Liver (tissue), 9 donors: ENCODE measurements around the gene DMRTA2. TPM values are rescaled to one million over a fixed set of nuclear protein-coding genes. Genes with fewer than 3 reads are reported as not detected.
A peak's percentile ranks its signal among the peaks of the same experiment; 100 is the strongest.

Experiments
- DNase-seq: peaks from one replicate; pipeline ENCODE4 v3.0.0-alpha.2; 2017; ENCODE audit warnings: low spot score
- H3K27ac ChIP-seq, 2 donors: one replicate each; pipeline ENCODE4 v1.7.0; 2013; ENCODE audit warnings: inconsistent platforms in 2 of 2, low read length in 2 of 2, control low read depth in 1 of 2, low read depth in 1 of 2, mild to moderate bottlenecking in 1 of 2
- H3K27me3 ChIP-seq, 4 donors: one replicate each; pipeline versions ENCODE4 v1.6.1 to v1.7.0; 2013; ENCODE audit warnings: low read length in 3 of 4, inconsistent platforms in 1 of 4, mild to moderate bottlenecking in 1 of 4, moderate library complexity in 1 of 4; ENCODE audit not compliant: control insufficient read depth in 4 of 4, insufficient read depth in 4 of 4
- H3K36me3 ChIP-seq, 4 donors: one replicate each; pipeline versions ENCODE4 v1.6.1 to v1.7.0; 2013; ENCODE audit warnings: low read length in 3 of 4, mild to moderate bottlenecking in 3 of 4, low read depth in 1 of 4, moderate library complexity in 1 of 4; ENCODE audit not compliant: control insufficient read depth in 4 of 4, insufficient read depth in 3 of 4
- H3K4me1 ChIP-seq, 4 donors: one replicate each; pipeline versions ENCODE4 v1.6.1 to v1.7.0; 2013; ENCODE audit warnings: low read length in 3 of 4, mild to moderate bottlenecking in 3 of 4, moderate library complexity in 1 of 4; ENCODE audit not compliant: control insufficient read depth in 4 of 4, insufficient read depth in 4 of 4
- H3K4me3 ChIP-seq, 3 donors: one replicate each; pipeline versions ENCODE4 v1.6.1 to v1.7.0; 2013; ENCODE audit warnings: low read length in 3 of 3, control low read depth in 1 of 3, low read depth in 1 of 3, mild to moderate bottlenecking in 1 of 3
- H3K9ac ChIP-seq, 2 donors: one replicate each; pipeline ENCODE4 v1.7.0; 2013; ENCODE audit warnings: low read length in 2 of 2, mild to moderate bottlenecking in 2 of 2, moderate library complexity in 2 of 2, control low read depth in 1 of 2, low read depth in 1 of 2
- H3K9me3 ChIP-seq, 4 donors: one replicate each; pipeline versions ENCODE4 v1.6.1 to v1.7.0; 2013; ENCODE audit warnings: low read length in 3 of 4; ENCODE audit not compliant: control insufficient read depth in 4 of 4
- CTCF ChIP-seq: fragments of 150-350 bp; IDR thresholded peaks from 2 replicates; pipeline ENCODE4 v1.5.1; 2017; ENCODE audit warnings: improper control_type of control experiment, low read depth, low read length; ENCODE audit not compliant: missing input control
- EGR1 ChIP-seq, 2 donors: IDR thresholded peaks; 2 replicates each; pipeline ENCODE4 v1.6.1; 2016 to 2018; ENCODE audit warnings: antibody characterized with exemption in 2 of 2, low read depth in 2 of 2
- FOXA1 ChIP-seq: IDR thresholded peaks from 2 replicates; pipeline ENCODE4 v1.6.1; 2016; ENCODE audit warnings: antibody characterized with exemption
- FOXA2 ChIP-seq: IDR thresholded peaks from 2 replicates; pipeline ENCODE4 v1.6.1; 2016; ENCODE audit warnings: antibody characterized with exemption
- GABPA ChIP-seq, 2 donors: IDR thresholded peaks in 1 of 2; conservative IDR thresholded peaks in 1 of 2; 2 replicates each; pipeline ENCODE4 v1.6.1; 2016; ENCODE audit warnings: antibody characterized with exemption in 2 of 2, mild to moderate bottlenecking in 1 of 2, moderate library complexity in 1 of 2
- HNF4A ChIP-seq, 2 donors: conservative IDR thresholded peaks; 2 replicates each; pipeline ENCODE4 v1.6.1; 2016; ENCODE audit warnings: antibody characterized with exemption in 2 of 2, mild to moderate bottlenecking in 2 of 2
- HNF4G ChIP-seq: IDR thresholded peaks from 2 replicates; pipeline ENCODE4 v1.6.1; 2016; ENCODE audit warnings: antibody characterized with exemption
- JUND ChIP-seq, 2 donors: IDR thresholded peaks; 2 replicates each; pipeline ENCODE4 v1.6.1; 2016; ENCODE audit warnings: antibody characterized with exemption in 2 of 2
- NR2F2 ChIP-seq: IDR thresholded peaks from 2 replicates; pipeline ENCODE4 v1.6.1; 2016; ENCODE audit warnings: antibody characterized with exemption
- RAD21 ChIP-seq, 2 donors: IDR thresholded peaks; 2 replicates each; pipeline ENCODE4 v1.6.1; 2016; ENCODE audit warnings: antibody characterized with exemption in 2 of 2, mild to moderate bottlenecking in 2 of 2
- RXRA ChIP-seq, 2 donors: IDR thresholded peaks; 2 replicates each; pipeline ENCODE4 v1.6.1; 2017 to 2018; ENCODE audit warnings: antibody characterized with exemption in 2 of 2, mild to moderate bottlenecking in 1 of 2
- SP1 ChIP-seq: IDR thresholded peaks from 2 replicates; pipeline ENCODE4 v1.6.1; 2018; ENCODE audit warnings: antibody characterized with exemption, mild to moderate bottlenecking
- TAF1 ChIP-seq: conservative IDR thresholded peaks from 2 replicates; pipeline ENCODE4 v1.6.1; 2016; ENCODE audit warnings: antibody characterized with exemption, mild to moderate bottlenecking
- YY1 ChIP-seq: IDR thresholded peaks from 2 replicates; pipeline ENCODE4 v1.6.1; 2016; ENCODE audit warnings: antibody characterized with exemption, mild to moderate bottlenecking
- WGBS: extraction: QIAGEN DNeasy Blood & Tissue Kit; methylation state at CpG from one replicate; pipeline ENCODE4 v1.1.7; 2013; 5-methylcytosine and 5-hydroxymethylcytosine counted together
- polyA plus RNA-seq, 2 donors: library from polyadenylated mRNA; stranded (reverse) in 1 of 2; unstranded in 1 of 2; fragments of 200-250 nt in 1 of 2; fragments of >200 nt in 1 of 2; fragmentation: Nextera tagmentation in 1 of 2; extraction: Ambion mirVana in 1 of 2; gene quantifications; one replicate each; pipeline versions ENCODE4 v1.2.1 to v1.2.3, GENCODE V29; 2013 to 2015
- total RNA-seq, 2 donors: library from RNA; depleted of rRNA; stranded (reverse); fragments of >200 nt; gene quantifications; one replicate each; pipeline ENCODE4 v1.2.3, GENCODE V29; 2014
- TF ChIP-seq, protein P1 (sequence below): IDR thresholded peaks from 2 replicates; pipeline ENCODE4 v1.6.1; 2016; ENCODE audit warnings: antibody characterized with exemption
- TF ChIP-seq, protein P2 (sequence below): IDR thresholded peaks from 2 replicates; pipeline ENCODE4 v1.6.1; 2016; ENCODE audit warnings: antibody characterized with exemption
- TF ChIP-seq, protein P3 (sequence below): IDR thresholded peaks from 2 replicates; pipeline ENCODE4 v1.6.1; 2016; ENCODE audit warnings: antibody characterized with exemption, mild to moderate bottlenecking
- donor health status: healthy.
- donor health status: healthy.
- donor health status: healthy.
- donor health status: healthy.
- donor health status: healthy.

The DMRTA2 gene
- total and polyA plus RNA-seq, 4 donors: not detected

GRCh38 chr1:50418600-50419109 lies 4.6 kb downstream of the DMRTA2 start:
- Histone ChIP-seq H3K9ac (no peak overlapping the region), H3K27ac (no peak overlapping the region), H3K4me3 (peak overlapping the region in 1 of 3 donors; percentile 41), H3K36me3 (no peaks in the 10 kb centered on the region), H3K27me3 (peaks cover 9 to 24% (median 15%) of the 10 kb centered on the region in 4 donors), H3K9me3 (no peaks in the 10 kb centered on the region), H3K4me1 (peaks cover 24 to 42% (median 25%) of the 10 kb centered on the region in 4 donors)
- WGBS: 2% methylated on average over 64 of the region's 64 CpGs
- DNase-seq: no peak
- TF ChIP-seq SP1 (no peak), TAF1 (no peak), YY1 (no peak), HNF4A (conservative IDR thresholded peaks at IDR 0.05) (no peak)
- TF ChIP-seq, protein P1, sequence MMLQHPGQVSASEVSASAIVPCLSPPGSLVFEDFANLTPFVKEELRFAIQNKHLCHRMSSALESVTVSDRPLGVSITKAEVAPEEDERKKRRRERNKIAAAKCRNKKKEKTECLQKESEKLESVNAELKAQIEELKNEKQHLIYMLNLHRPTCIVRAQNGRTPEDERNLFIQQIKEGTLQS: no peak
- TF ChIP-seq, protein P2, sequence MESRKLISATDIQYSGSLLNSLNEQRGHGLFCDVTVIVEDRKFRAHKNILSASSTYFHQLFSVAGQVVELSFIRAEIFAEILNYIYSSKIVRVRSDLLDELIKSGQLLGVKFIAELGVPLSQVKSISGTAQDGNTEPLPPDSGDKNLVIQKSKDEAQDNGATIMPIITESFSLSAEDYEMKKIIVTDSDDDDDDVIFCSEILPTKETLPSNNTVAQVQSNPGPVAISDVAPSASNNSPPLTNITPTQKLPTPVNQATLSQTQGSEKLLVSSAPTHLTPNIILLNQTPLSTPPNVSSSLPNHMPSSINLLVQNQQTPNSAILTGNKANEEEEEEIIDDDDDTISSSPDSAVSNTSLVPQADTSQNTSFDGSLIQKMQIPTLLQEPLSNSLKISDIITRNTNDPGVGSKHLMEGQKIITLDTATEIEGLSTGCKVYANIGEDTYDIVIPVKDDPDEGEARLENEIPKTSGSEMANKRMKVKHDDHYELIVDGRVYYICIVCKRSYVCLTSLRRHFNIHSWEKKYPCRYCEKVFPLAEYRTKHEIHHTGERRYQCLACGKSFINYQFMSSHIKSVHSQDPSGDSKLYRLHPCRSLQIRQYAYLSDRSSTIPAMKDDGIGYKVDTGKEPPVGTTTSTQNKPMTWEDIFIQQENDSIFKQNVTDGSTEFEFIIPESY: no peak

GRCh38 chr1:50417946-50418599 lies 5.2 kb downstream of the DMRTA2 start:
- no peak overlapping the region for H3K9ac ChIP-seq
- TF ChIP-seq, protein P2: no peak
- TF ChIP-seq HNF4A (conservative IDR thresholded peaks at IDR 0.05) (no peak), CTCF (no peak), HNF4G (no peak), EGR1 (IDR thresholded peaks at IDR 0.05; ENCODE audit: low read depth in 2 of 2) (no peak), SP1 (no peak), RAD21 (IDR thresholded peaks at IDR 0.05) (no peak), JUND (IDR thresholded peaks at IDR 0.05) (no peak), FOXA2 (no peak), NR2F2 (no peak), TAF1 (no peak), RXRA (IDR thresholded peaks at IDR 0.05) (no peak), FOXA1 (no peak), GABPA (IDR thresholded peaks at IDR 0.05 in 1 of 2, conservative IDR thresholded peaks at IDR 0.05 in 1 of 2) (no peak)
- TF ChIP-seq, protein P3, sequence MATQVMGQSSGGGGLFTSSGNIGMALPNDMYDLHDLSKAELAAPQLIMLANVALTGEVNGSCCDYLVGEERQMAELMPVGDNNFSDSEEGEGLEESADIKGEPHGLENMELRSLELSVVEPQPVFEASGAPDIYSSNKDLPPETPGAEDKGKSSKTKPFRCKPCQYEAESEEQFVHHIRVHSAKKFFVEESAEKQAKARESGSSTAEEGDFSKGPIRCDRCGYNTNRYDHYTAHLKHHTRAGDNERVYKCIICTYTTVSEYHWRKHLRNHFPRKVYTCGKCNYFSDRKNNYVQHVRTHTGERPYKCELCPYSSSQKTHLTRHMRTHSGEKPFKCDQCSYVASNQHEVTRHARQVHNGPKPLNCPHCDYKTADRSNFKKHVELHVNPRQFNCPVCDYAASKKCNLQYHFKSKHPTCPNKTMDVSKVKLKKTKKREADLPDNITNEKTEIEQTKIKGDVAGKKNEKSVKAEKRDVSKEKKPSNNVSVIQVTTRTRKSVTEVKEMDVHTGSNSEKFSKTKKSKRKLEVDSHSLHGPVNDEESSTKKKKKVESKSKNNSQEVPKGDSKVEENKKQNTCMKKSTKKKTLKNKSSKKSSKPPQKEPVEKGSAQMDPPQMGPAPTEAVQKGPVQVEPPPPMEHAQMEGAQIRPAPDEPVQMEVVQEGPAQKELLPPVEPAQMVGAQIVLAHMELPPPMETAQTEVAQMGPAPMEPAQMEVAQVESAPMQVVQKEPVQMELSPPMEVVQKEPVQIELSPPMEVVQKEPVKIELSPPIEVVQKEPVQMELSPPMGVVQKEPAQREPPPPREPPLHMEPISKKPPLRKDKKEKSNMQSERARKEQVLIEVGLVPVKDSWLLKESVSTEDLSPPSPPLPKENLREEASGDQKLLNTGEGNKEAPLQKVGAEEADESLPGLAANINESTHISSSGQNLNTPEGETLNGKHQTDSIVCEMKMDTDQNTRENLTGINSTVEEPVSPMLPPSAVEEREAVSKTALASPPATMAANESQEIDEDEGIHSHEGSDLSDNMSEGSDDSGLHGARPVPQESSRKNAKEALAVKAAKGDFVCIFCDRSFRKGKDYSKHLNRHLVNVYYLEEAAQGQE: no peak
- TF ChIP-seq, protein P1: no peak
- H3K36me3 ChIP-seq: no peaks in the 10 kb centered on the region
- peaks cover 19 to 36% (median 22%) of the 10 kb centered on the region in 4 donors for H3K4me1 ChIP-seq
- H3K9me3 ChIP-seq: no peaks in the 10 kb centered on the region
- peaks cover 9 to 24% (median 15%) of the 10 kb centered on the region in 4 donors for H3K27me3 ChIP-seq
- H3K27ac ChIP-seq: no peak overlapping the region
- DNase-seq: no peak
- peak overlapping the region in 1 of 3 donors; percentile 41 for H3K4me3 ChIP-seq
- WGBS: 10% methylated on average over 20 of the region's 20 CpGs
